K562 (cell line): ENCODE data around the gene PSMD1. TPM values are rescaled to one million over a fixed set of nuclear protein-coding genes. Genes with fewer than 3 reads are reported as not detected.

Experiments used
- MAZ ChIP-seq, 2 experiments: fragments of 450-650 bp in 1 of 2; sonication (generic) in 1 of 2; formaldehyde crosslinking; IDR thresholded peaks in 1 of 2; conservative IDR thresholded peaks in 1 of 2; 2 replicates each; pipeline versions ENCODE4 v1.4.0 to v1.5.0; 2020; ENCODE audit warnings: mild to moderate bottlenecking in 1 of 2, missing genetic modification reagents in 1 of 2
- polyA plus RNA-seq, 8 experiments: library from polyadenylated mRNA; depleted of rRNA in 4 of 8; stranded (reverse) in 5 of 8; unstranded in 3 of 8; fragments of >200 nt; fragmentation: Nextera tagmentation in 2 of 8; fragmentation: Illumina TruSeq in 1 of 8; extraction: Ambion mirVana in 2 of 8; extraction: Trizol in 1 of 8; gene quantifications; 2 replicates each; pipeline versions ENCODE4 v1.2.1 to v1.2.3, GENCODE V29; 2011 to 2014; ENCODE audit warnings: inconsistent platforms in 1 of 8, missing spikeins in 1 of 8
- total RNA-seq, 7 experiments: library from RNA; depleted of rRNA in 6 of 7; stranded (reverse); fragments of >200 nt in 6 of 7; fragmentation: Illumina TruSeq in 2 of 7; extraction: Trizol in 2 of 7; gene quantifications; 2 replicates each; pipeline versions ENCODE4 v1.2.1 to v1.2.3, GENCODE V29; 2011 to 2021; ENCODE audit warnings: low replicate concordance in 1 of 7
- TF ChIP-seq, protein P1 (sequence below), 2 experiments: fragments of 450-650 bp; IDR thresholded peaks; 2 replicates each; pipeline ENCODE4 v1.6.1; 2016; ENCODE audit warnings: mild to moderate bottlenecking in 2 of 2, borderline replicate concordance in 1 of 2, low read depth in 1 of 2, moderate library complexity in 1 of 2
- TF ChIP-seq, protein P2 (sequence below): fragments of 250-450 bp; sonication (Bioruptor Pico); IDR thresholded peaks from 2 replicates; pipeline ENCODE4 v1.6.1; 2021; ENCODE audit warnings: mild to moderate bottlenecking

Gene PSMD1
- total and polyA plus RNA-seq, 9 of the 15 experiments (the other 6 are each of a cell fraction or from before 2014, with no cell fraction given), result 100 to 257 (median 147) TPM

DNA sequence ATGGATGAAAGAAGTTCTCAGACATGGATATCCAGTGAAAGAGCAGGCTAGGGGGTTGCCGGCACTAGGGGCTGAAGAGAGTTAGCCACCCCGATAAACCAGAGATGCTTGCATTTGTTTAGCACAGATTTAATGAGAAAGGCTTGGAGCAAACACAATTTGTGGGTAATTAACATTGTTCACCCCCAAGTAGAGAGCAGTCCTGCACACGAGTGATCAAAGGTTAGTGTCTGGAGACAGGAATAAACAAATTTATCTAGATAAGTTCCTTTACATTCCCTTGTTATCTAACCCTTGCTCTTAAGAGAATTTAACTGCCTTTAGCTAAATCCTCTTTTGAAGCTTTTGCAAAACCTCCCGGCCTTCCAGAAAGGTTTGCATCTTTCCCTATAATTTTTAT is 44.3 kb downstream of the PSMD1 start (continued):
- TF ChIP-seq, protein P1, sequence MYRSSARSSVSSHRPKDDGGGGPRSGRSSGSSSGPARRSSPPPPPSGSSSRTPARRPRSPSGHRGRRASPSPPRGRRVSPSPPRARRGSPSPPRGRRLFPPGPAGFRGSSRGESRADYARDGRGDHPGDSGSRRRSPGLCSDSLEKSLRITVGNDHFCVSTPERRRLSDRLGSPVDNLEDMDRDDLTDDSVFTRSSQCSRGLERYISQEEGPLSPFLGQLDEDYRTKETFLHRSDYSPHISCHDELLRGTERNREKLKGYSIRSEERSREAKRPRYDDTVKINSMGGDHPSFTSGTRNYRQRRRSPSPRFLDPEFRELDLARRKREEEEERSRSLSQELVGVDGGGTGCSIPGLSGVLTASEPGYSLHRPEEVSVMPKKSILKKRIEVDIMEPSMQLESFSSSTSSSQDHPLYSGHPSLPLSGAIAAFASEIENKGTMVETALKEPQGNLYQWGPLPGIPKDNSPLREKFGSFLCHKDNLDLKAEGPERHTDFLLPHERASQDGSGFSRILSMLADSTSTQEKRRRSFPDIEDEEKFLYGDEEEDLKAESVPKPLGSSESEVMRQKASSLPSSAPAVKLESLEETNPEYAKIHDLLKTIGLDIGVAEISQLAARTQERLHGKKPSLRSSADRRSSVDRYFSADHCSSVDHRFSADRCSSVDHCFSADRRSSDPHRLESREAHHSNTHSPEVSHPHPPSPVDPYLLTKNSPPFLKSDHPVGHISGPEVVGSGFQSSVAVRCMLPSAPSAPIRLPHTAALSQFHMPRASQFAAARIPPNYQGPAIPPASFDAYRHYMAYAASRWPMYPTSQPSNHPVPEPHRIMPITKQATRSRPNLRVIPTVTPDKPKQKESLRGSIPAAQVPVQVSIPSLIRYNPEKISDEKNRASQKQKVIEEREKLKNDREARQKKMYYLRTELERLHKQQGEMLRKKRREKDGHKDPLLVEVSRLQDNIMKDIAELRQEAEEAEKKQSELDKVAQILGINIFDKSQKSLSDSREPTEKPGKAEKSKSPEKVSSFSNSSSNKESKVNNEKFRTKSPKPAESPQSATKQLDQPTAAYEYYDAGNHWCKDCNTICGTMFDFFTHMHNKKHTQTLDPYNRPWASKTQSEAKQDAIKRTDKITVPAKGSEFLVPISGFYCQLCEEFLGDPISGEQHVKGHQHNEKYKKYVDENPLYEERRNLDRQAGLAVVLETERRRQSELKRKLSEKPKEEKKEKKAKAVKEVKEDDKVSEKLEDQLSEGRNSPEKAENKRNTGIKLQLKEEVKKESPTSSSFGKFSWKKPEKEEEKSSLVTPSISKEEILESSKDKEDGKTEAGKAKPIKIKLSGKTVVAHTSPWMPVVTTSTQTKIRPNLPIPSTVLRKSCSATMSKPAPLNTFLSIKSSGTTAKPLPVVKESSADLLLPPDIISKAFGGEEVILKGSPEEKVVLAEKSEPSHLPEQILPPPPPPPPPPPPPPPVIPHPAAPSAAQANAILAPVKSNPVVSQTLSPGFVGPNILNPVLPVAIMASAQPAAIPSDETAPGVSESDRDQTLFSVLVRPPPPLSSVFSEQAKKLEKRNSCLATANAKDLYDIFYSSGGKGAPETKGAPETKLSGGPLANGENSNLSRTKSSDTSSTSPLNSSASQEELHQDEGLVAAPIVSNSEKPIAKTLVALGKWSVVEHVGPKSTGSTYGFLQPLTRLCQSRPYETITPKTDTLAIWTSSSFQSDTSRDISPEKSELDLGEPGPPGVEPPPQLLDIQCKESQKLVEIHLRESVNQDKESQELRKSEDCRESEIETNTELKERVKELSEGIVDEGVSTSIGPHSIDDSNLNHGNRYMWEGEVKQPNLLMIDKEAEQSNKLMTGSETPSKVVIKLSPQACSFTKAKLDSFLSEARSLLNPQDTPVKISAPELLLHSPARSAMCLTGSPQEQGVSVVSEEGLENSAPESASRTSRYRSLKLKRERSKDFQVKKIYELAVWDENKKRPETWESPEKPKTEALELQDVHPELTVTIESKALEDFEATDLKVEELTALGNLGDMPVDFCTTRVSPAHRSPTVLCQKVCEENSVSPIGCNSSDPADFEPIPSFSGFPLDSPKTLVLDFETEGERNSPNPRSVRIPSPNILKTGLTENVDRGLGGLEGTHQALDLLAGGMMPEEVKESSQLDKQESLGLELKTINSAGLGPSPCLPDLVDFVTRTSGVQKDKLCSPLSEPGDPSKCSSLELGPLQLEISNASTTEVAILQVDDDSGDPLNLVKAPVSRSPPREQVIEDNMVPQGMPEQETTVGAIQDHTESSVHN (IDR thresholded peaks at IDR 0.05; ENCODE audit: borderline replicate concordance in 1 of 2, low read depth in 1 of 2), result no peak
- no peak for TF ChIP-seq MAZ (CRISPR knock-in tag; conservative IDR thresholded peaks at IDR 0.05 in 1 of 2, IDR thresholded peaks at IDR 0.05 in 1 of 2)
- TF ChIP-seq, protein P2, sequence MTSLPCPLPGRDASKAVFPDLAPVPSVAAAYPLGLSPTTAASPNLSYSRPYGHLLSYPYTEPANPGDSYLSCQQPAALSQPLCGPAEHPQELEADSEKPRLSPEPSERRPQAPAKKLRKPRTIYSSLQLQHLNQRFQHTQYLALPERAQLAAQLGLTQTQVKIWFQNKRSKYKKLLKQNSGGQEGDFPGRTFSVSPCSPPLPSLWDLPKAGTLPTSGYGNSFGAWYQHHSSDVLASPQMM (CRISPR knock-in tag), result no peak
